Dermis blood vessel endothelial cell (primary cell): ENCODE data around the gene MCTP1. TPM values are rescaled to one million over a fixed set of nuclear protein-coding genes. Genes with fewer than 3 reads are reported as not detected.
"Not testable (repeated sequence)": the region's sequence is repeated elsewhere in the genome, so short reads cannot be mapped to it uniquely, and the experiment has no call there.

ENCODE experiments used
- DNase-seq: peaks from one replicate; pipeline ENCODE4 v3.0.0; 2010
- total RNA-seq: library from RNA; depleted of rRNA; stranded (reverse); fragments of >200 nt; gene quantifications from 2 replicates; pipeline ENCODE4 v1.2.3, GENCODE V29; 2014

The MCTP1 gene
- total RNA-seq, 1 donor from 2014 or later, result 255 TPM

DNA sequence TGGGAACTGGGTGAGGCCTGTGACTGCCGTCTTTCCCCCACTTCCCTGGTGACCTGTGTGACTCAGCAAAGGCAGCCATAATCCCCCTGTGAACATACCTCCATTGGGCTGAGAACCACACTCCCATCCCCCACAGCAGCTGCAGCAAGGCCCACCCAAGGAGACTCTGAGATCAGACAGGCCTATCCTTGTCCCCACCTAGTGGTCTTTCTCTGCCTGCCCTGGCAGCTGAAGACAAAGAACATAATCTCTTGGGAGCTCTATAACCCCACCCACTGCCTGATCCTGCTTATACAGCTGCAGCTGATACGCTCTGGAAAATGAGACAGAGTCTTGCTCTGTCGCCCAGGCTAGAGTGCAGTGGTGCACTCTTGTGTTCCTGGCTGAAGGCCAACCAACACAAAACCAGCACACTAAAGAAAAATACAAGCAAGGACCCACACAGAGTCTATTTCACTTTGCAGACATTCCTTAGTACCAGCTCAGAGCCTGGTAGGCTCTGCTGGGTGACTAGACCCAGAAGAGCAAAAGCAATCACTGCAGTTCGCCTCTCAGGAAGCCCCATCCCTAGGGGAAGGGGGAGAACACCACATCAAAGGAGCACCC, 106.7 kb downstream of the MCTP1 start:
- DNase-seq, result peak; percentile 91

GRCh38 chr5:95177456-95177855, 107.4 kb downstream of the MCTP1 start:
- peak; percentile 21 for DNase-seq

- DNase-seq, result no peak
Observed at GRCh38 chr5:95175106-95175505, 109.8 kb downstream of the MCTP1 start.

GRCh38 chr5:95172659-95173058, 112.2 kb downstream of the MCTP1 start:
- no peak for DNase-seq

GRCh38 chr5:95164861-95165260, 120.0 kb downstream of the MCTP1 start:
- DNase-seq, result no peak

- DNase-seq, result no peak
Observed at GRCh38 chr5:95163079-95163478, 121.8 kb downstream of the MCTP1 start.

GRCh38 chr5:95162231-95162992, 122.5 kb downstream of the MCTP1 start:
- DNase-seq, result no peak

GRCh38 chr5:95159603-95160002, 125.3 kb downstream of the MCTP1 start:
- no peak for DNase-seq

DNA sequence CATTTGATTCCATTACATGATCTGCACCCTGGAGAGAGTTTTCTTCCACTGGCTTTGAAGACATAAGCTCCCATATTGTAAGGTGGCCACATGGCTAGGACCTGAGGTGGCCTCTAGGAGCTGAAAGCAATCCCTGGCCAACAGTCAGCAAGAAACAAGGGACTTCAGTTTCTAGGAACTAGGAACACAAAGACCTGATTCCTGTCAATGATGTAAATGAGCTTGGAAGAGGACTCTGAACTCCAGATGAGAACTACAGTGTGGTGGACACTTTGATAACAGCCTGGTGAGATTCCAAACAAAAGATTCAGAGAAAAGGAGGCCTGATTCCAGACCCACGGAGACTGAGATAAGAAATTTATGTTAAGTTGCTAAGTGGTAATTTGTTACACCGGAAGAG, 129.0 kb downstream of the MCTP1 start:
- no peak for DNase-seq

DNA sequence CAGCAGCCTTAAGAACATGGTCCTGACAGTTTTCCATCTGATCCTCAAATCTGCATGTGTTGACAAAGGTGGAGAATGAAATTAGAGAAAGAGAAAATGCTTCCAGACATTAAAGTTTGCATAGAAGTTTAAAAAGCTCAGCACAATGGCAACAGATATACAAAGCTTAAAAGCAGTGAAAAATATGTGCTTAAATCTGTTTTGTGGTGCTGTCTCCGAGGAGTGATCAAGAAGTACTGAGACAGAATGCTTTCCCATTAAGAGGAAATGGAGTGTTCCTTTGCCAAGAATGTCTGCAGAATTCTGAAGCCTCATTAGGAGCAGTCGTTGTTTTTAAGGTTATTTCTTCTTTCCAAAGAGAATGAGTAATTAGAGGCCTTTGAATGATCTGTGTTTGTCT, 131.4 kb downstream of the MCTP1 start:
- peak; percentile 65 for DNase-seq

GRCh38 chr5:95152535-95152934, 132.4 kb downstream of the MCTP1 start:
- no peak for DNase-seq

GRCh38 chr5:95152131-95152530, 132.8 kb downstream of the MCTP1 start:
- no peak for DNase-seq

DNA sequence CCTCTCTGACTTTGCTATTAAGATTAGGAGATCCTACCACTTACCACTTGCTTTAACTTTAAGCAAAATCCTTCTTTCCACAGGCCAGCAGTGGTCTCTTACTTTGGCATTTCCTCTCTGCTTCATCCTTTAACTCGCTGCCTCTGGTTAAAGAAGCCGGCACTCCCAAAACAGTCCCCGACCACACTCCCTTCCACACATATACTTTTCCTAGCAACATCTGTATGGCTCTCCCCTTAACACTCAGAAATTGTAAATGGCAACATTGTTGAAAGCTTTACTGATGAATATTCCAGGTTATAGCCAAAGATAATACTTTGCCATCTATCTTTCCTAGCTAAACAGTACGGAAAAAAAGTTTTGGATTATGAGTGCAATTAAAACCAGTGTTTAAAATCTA, 133.2 kb downstream of the MCTP1 start:
- no peak for DNase-seq

- DNase-seq, result no peak
Observed at GRCh38 chr5:95149387-95149786, 135.5 kb downstream of the MCTP1 start.

- no peak for DNase-seq
Observed at GRCh38 chr5:95148453-95148852, 136.4 kb downstream of the MCTP1 start.

DNA sequence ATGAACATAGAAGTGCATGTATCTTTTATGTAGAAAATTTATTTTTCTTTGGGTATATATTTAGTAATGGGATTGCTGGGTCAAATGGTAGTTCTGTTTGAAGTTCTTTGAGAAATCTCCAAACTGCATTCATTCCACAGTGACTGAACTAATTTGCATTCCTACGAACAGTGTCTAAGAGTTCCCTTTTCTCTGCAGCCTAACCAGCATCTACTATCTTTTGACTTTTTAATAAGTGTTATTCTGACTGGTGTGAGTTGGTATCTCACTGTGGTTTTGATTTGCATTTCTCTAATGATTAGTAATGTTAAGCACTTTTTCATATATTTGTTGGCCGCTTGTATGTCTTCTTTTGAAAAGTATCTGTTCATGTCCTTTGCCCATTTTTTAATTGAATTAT, 141.0 kb downstream of the MCTP1 start:
- DNase-seq, result not testable (repeated sequence)

DNA sequence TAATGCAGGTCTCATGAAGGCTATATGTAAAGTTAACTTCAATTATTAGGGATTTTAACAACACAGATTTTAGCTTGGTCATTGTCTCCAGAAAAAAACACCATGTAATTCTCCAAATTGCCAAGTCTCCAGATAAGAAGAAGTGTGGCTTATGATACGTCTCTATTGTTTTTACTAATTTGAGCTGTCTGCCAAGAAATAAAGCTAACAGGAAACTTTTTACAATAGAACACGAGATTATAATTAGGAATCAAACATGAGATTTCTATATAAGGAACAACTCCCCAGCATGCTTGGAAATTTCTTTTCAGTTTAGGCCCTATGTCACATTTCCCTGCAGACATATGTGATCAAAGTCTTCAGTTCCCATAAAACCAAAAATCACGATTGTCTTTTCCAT, 142.7 kb downstream of the MCTP1 start:
- DNase-seq, result peak; percentile 79

GRCh38 chr5:95141141-95141540, 143.8 kb downstream of the MCTP1 start:
- DNase-seq, result no peak

DNA sequence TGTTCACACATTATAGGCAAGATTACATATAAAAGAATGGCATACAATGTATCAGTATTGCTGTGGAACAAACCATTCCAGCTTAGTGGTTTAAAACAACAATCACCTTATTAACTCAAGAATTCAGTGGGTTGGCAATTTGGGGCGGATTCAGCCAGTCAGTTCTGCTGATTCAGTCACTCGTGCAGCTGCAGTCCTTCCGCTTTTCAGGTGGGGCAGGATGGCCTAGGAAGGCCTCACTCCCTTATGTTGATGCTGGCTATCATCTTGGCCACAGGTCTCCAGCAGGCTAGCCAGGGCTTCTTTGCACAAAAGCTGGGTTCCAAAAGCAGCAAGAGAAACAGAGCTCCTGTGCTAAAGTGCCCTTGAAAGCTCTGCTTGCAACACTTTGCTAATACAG, 150.6 kb downstream of the MCTP1 start:
- DNase-seq, result no peak

- no peak for DNase-seq
Observed at GRCh38 chr5:95132096-95132495, 152.8 kb downstream of the MCTP1 start.

DNA sequence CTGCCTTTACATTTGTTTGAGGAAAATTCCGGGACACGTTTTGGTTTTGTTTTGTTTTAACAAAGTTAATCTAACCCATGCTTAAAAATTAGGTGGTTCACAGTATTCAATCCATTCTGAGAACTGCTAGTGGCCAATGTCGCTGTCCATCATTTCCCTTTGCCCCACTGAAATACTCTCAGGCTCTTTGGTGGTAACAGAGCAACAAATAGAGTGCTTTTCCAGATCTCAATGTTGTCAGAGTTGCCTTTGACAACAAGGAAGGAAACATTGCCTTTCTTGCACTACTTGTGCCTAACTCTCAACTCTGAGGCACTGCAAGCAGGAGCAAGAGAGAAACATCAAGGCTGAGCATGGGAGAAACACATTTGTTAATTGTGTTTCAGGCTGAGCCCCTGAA, 154.0 kb downstream of the MCTP1 start:
- DNase-seq, result peak; percentile 62

DNA sequence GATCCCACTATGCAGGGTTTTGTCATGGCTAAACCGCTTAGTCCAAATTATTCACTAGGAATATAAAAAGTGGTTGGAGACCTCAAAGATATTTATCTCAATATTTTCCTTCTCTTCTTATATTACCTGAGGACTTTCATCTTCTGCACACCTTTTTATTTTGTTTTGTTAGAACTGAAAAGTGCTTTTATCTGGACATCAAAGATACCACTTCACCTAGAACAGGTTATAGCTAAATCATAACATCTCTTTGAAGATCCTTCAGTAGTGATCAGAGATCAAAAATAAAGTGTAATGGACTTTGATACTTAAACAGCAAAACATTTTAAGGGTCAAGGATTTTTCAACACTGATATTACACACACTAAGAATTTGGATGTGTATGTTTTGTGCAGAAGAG, 160.2 kb downstream of the MCTP1 start:
- no peak for DNase-seq

DNA sequence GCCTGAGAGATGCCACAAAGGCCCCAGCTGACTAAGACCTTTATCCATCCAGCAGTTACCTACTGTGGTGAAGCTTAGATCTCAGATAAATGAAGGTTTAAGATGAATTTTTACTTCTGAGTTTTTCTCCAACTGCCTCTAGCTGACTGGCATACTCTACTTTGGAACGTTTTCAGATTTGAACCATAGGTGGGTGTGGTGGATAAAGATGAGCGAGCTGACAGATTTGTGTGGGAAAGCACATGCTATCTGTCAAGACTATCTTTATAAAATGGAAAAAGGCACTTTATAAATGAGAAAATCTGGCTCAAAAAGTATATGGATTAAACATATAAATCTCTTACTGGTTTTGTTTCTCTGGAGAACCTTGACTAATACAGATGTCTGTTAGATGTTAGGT, 160.8 kb downstream of the MCTP1 start:
- no peak for DNase-seq

- DNase-seq, result no peak
Observed at GRCh38 chr5:95114902-95115301, 170.0 kb downstream of the MCTP1 start.

- DNase-seq, result no peak
Observed at GRCh38 chr5:95114305-95114704, 170.6 kb downstream of the MCTP1 start.
